Stimulated activated effector memory CD8-positive, alpha-beta T cell treated with anti-CD3 and anti-CD28 coated beads, Interleukin-12 subunit alpha, Interleukin-12 subunit beta, amount 100 ng/mL, for 72 hours (primary cell): Measurements from ENCODE around the gene SEMA5A.

ENCODE experiments used
- ATAC-seq: fragments of 150-1000 bp; cut with Tn5 transposase; 2 replicates; pipeline ENCODE4 v1.10.0; 2021
- DNase-seq, 2 donors: peaks; one replicate each; pipeline ENCODE4 v3.0.0; 2021 to 2022; ENCODE audit warnings: low spot score in 2 of 2
- H3K27ac Mint-ChIP-seq: one replicate; pipeline ENCODE4 v1.8.0; 2022; ENCODE audit warnings: mild to moderate bottlenecking, mixed read lengths
- H3K36me3 Mint-ChIP-seq: one replicate; pipeline ENCODE4 v1.8.0; 2022; ENCODE audit warnings: mild to moderate bottlenecking, mixed read lengths
- H3K4me1 Mint-ChIP-seq: one replicate; pipeline ENCODE4 v1.8.0; 2022; ENCODE audit warnings: mixed read lengths
- H3K4me3 Mint-ChIP-seq: one replicate; pipeline ENCODE4 v1.8.0; 2022; ENCODE audit warnings: mild to moderate bottlenecking, mixed read lengths
- H3K9me3 Mint-ChIP-seq: one replicate; pipeline ENCODE4 v1.8.0; 2022; ENCODE audit warnings: mixed read lengths

Gene SEMA5A

GRCh38 chr5:9479361-9479760 lies 66.5 kb downstream of the SEMA5A start:
- Mint-ChIP-seq H3K27ac (no peak overlapping the region), H3K36me3 (no peaks in the 10 kb centered on the region), H3K4me3 (no peak overlapping the region), H3K9me3 (peaks cover 21% of the 10 kb centered on the region), H3K4me1 (no peaks in the 10 kb centered on the region)
- ATAC-seq (no peak), DNase-seq (no peak)

- no peak for ATAC-seq
- H3K9me3 Mint-ChIP-seq: peaks cover 31% of the 10 kb centered on the region
- H3K36me3 Mint-ChIP-seq: no peaks in the 10 kb centered on the region
- no peak for DNase-seq
- no peaks in the 10 kb centered on the region for H3K4me1 Mint-ChIP-seq
- H3K27ac Mint-ChIP-seq: no peak overlapping the region
- no peak overlapping the region for H3K4me3 Mint-ChIP-seq
Measured at GRCh38 chr5:9477537-9477936, 68.3 kb downstream of the SEMA5A start.

- ATAC-seq (no peak), DNase-seq (no peak)
- no peak overlapping the region for H3K4me3 Mint-ChIP-seq
- no peaks in the 10 kb centered on the region for H3K36me3 Mint-ChIP-seq
- H3K4me1 Mint-ChIP-seq: no peaks in the 10 kb centered on the region
- H3K9me3 Mint-ChIP-seq: peaks cover 29% of the 10 kb centered on the region
- no peak overlapping the region for H3K27ac Mint-ChIP-seq
Measured at GRCh38 chr5:9474219-9475002, 71.5 kb downstream of the SEMA5A start.

GRCh38 chr5:9473624-9474023 lies 72.3 kb downstream of the SEMA5A start:
- H3K9me3 Mint-ChIP-seq: peaks cover 26% of the 10 kb centered on the region
- DNase-seq (no peak), ATAC-seq (no peak)
- H3K4me3 Mint-ChIP-seq: no peak overlapping the region
- no peaks in the 10 kb centered on the region for H3K36me3 Mint-ChIP-seq
- H3K27ac Mint-ChIP-seq: no peak overlapping the region
- no peaks in the 10 kb centered on the region for H3K4me1 Mint-ChIP-seq

GRCh38 chr5:9470410-9470809 lies 75.5 kb downstream of the SEMA5A start:
- no peaks in the 10 kb centered on the region for H3K4me1 Mint-ChIP-seq
- H3K4me3 Mint-ChIP-seq: no peak overlapping the region
- no peaks in the 10 kb centered on the region for H3K36me3 Mint-ChIP-seq
- no peak for ATAC-seq
- H3K27ac Mint-ChIP-seq: no peak overlapping the region
- H3K9me3 Mint-ChIP-seq: peaks cover 17% of the 10 kb centered on the region
- DNase-seq: no peak

GRCh38 chr5:9468060-9468388 lies 77.9 kb downstream of the SEMA5A start:
- no peak for ATAC-seq
- Mint-ChIP-seq H3K36me3 (no peaks in the 10 kb centered on the region), H3K9me3 (peaks cover 4% of the 10 kb centered on the region), H3K4me3 (no peak overlapping the region), H3K4me1 (no peaks in the 10 kb centered on the region), H3K27ac (no peak overlapping the region)
- no peak for DNase-seq

- Mint-ChIP-seq H3K27ac (no peak overlapping the region), H3K4me1 (no peaks in the 10 kb centered on the region), H3K4me3 (no peak overlapping the region), H3K36me3 (no peaks in the 10 kb centered on the region), H3K9me3 (peaks cover 4% of the 10 kb centered on the region)
- DNase-seq (no peak), ATAC-seq (no peak)
Measured at GRCh38 chr5:9467199-9468059, 78.4 kb downstream of the SEMA5A start.

- no peaks in the 10 kb centered on the region for H3K36me3 Mint-ChIP-seq
- H3K4me1 Mint-ChIP-seq: no peaks in the 10 kb centered on the region
- ATAC-seq (no peak), DNase-seq (no peak)
- no peak overlapping the region for H3K27ac Mint-ChIP-seq
- no peak overlapping the region for H3K4me3 Mint-ChIP-seq
- peaks cover 4% of the 10 kb centered on the region for H3K9me3 Mint-ChIP-seq
Measured at GRCh38 chr5:9466697-9467096, 79.2 kb downstream of the SEMA5A start.

- ATAC-seq: no peak
- H3K27ac Mint-ChIP-seq: no peak overlapping the region
Measured at GRCh38 chr5:9464478-9464877, 81.4 kb downstream of the SEMA5A start.

GRCh38 chr5:9462109-9462508 lies 83.8 kb downstream of the SEMA5A start:
- Mint-ChIP-seq H3K9me3 (peaks cover 7% of the 10 kb centered on the region), H3K27ac (no peak overlapping the region), H3K4me3 (no peak overlapping the region), H3K4me1 (no peaks in the 10 kb centered on the region), H3K36me3 (no peaks in the 10 kb centered on the region)
- DNase-seq (no peak), ATAC-seq (no peak)

More at GRCh38 chr5:9464478-9464877, 81.4 kb downstream of the SEMA5A start:
- H3K4me1 Mint-ChIP-seq: no peaks in the 10 kb centered on the region
- no peaks in the 10 kb centered on the region for H3K36me3 Mint-ChIP-seq
- no peak for DNase-seq
- peaks cover 4% of the 10 kb centered on the region for H3K9me3 Mint-ChIP-seq
- no peak overlapping the region for H3K4me3 Mint-ChIP-seq

- H3K4me1 Mint-ChIP-seq: no peaks in the 10 kb centered on the region
- no peak overlapping the region for H3K27ac Mint-ChIP-seq
- no peak for DNase-seq
- peaks cover 9% of the 10 kb centered on the region for H3K9me3 Mint-ChIP-seq
- no peak for ATAC-seq
- H3K4me3 Mint-ChIP-seq: no peak overlapping the region
- no peaks in the 10 kb centered on the region for H3K36me3 Mint-ChIP-seq
Measured at GRCh38 chr5:9460885-9461645, 84.8 kb downstream of the SEMA5A start.

GRCh38 chr5:9456435-9457042 lies 89.3 kb downstream of the SEMA5A start:
- no peak overlapping the region for H3K27ac Mint-ChIP-seq
- peaks cover 9% of the 10 kb centered on the region for H3K9me3 Mint-ChIP-seq

GRCh38 chr5:9455826-9456434 lies 89.9 kb downstream of the SEMA5A start:
- DNase-seq: no peak
- Mint-ChIP-seq H3K36me3 (no peaks in the 10 kb centered on the region), H3K4me3 (no peak overlapping the region), H3K9me3 (peaks cover 9% of the 10 kb centered on the region), H3K4me1 (no peaks in the 10 kb centered on the region), H3K27ac (no peak overlapping the region)
- no peak for ATAC-seq

More at GRCh38 chr5:9456435-9457042, 89.3 kb downstream of the SEMA5A start:
- Mint-ChIP-seq H3K36me3 (no peaks in the 10 kb centered on the region), H3K4me1 (no peaks in the 10 kb centered on the region), H3K4me3 (no peak overlapping the region)
- ATAC-seq: no peak
- DNase-seq: no peak

GRCh38 chr5:9454491-9454890 lies 91.4 kb downstream of the SEMA5A start:
- DNase-seq: no peak
- Mint-ChIP-seq H3K27ac (no peak overlapping the region), H3K9me3 (peaks cover 14% of the 10 kb centered on the region), H3K4me1 (no peaks in the 10 kb centered on the region), H3K4me3 (no peak overlapping the region), H3K36me3 (no peaks in the 10 kb centered on the region)
- ATAC-seq: no peak

- ATAC-seq: no peak
- Mint-ChIP-seq H3K36me3 (no peaks in the 10 kb centered on the region), H3K4me3 (no peak overlapping the region), H3K4me1 (no peaks in the 10 kb centered on the region), H3K9me3 (peaks cover 17% of the 10 kb centered on the region), H3K27ac (no peak overlapping the region)
- no peak for DNase-seq
Measured at GRCh38 chr5:9454012-9454481, 91.8 kb downstream of the SEMA5A start.
